GM19043 (cell line): ENCODE results near the gene CDK17.

ENCODE experiments used
- ATAC-seq: cut with Tn5 transposase; IDR thresholded peaks from one replicate; pipeline ENCODE4 v1.9.1; 2021; ENCODE audit warnings: low read depth; ENCODE audit not compliant: unreplicated experiment

Gene CDK17

DNA sequence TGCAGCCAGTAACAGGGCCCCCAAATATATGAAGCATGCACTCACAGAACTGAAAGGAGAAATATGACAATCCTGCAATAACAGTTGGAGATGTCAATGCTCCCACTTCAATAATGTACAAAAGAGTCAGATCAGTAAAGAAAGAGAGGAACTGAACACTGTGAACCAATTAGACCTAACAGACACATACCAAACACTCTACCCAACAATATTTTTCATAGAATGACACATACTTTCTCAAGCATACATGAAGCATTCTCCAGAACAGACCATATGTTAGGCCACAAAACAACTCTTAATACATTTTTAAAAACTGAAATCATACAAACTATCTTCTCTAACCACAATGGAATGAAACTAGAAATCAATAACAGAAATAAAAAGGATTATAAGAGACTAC, 125.9 kb downstream of the CDK17 start:
- no peak for ATAC-seq

DNA sequence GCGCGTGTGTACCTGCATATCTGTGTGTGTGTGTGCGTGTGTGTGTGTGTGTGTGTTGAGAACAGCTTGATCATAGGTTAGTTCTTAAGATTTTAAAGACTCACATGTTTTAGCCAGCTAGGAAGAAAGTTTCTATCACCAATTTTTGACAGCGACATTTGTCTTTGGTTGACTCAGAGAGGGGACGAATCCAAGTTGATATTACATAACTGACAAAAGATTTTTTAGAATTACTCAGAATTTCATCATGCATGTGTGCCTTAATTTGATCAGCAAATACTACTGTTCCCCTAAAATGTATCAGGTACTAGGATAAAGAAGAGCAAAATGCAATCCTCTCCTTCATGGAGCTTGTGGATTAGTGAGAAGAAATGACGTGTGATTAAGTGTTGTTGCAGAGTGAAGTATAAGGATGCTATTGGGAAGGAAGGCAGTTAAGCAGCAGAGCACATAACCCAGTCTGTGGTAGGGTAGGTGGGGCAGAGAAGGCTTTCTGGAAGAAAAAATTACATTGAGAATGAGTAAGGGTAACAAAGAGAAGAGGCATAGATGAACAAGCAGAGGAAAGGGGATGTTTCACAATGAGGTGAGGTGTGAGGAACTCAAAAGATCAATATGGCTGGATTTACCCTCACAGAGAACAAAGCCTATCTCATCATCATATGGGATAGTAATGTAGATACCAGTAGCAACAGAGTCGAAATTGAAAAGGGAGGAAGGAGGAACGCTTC, 128.6 kb downstream of the CDK17 start:
- ATAC-seq, result no peak

DNA sequence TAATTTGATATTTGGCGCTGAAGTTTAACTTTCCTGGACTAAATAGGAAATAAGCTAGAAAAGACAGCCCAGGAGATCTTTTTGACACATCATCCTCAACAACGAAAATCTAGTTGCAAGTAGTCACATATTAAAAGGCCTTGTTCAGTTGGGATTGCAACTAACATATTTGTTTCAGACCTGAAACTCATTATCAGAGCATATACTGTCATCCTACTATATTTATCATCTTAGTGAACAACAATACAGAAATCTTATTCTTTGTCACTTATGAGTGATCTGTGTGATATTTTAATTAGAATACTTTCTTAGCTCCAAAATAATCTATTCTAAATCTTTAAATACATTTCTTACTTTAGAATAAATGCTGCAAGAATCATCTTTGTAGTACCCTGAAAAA, 134.0 kb downstream of the CDK17 start:
- ATAC-seq, result no peak

DNA sequence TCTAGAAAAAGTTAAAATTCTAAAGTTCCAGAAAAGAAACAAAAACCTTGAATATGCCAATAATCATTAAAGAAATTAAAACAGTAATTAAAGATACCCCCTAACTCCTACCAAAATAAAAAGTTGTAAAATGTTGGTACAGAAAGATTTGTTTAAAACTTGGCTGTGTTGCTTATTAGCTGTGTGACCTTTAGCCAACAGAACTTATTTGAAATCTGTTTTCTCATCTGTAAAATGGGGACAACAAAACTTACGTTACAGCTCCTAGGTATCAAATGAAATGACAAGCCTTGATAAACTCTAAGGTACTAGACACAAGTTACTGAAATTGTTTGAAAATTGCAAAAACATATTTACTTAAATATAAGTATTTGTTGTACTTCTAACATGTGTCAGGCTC, 134.4 kb downstream of the CDK17 start:
- ATAC-seq, result no peak

DNA sequence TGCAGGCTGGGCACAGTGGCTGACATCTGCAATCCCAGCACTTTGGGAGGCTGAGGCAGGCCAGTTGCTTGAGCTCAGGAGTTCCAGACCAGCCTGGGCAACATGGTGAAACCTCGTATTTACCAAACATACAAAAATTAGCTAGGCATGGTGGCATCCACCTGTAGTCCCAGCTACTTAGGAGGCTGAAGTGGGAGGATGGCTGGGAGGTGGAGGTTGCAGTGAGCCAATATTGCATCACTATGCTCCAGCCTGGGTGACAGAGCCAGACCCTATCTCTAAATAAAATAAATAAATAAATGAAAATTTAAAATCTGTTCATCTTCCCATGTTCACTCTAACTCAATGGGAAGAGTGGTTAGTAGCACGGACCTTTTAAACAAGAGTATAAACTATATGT, 134.8 kb downstream of the CDK17 start:
- no peak for ATAC-seq

DNA sequence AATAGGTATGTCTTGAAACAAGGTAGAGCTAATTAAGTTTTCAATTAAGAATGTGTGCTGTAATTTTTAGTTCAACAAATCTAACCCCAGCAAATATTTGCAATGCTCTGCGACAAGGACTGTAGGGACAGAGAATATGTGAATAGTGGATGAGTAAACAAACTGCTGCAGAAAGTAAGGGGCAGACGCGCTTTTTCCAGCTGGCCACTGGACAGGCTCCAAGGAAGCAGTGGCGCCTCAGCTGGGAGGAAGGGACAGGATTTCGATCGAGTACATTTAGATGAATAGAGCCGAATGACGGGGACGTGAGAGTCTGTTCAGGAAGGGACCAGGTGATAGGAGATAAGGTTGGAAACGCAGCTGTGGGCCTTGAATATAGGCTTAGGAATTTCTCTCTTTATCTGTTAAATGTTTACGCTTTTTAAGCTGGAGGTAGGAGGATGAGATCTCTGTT, 136.8 kb downstream of the CDK17 start:
- no peak for ATAC-seq

DNA sequence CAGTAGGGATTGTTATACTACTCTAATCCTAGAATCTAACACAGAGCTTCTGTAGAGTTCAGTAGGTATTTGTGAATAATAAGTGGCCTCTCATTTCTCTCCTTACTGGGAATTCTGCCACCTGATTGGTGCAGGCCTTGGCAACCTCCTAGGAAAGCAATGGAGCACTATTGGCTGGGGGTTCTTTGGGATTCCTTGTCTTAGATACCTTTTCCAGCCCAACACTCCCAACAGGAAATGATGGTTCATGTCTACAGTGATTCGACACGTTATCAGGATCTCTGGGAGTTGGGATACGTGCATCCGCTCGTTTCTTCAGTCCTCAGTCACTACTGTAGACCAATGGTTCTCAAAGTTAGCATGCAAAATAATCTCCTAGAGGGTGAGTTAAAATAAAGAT, 138.7 kb downstream of the CDK17 start:
- ATAC-seq, result no peak

DNA sequence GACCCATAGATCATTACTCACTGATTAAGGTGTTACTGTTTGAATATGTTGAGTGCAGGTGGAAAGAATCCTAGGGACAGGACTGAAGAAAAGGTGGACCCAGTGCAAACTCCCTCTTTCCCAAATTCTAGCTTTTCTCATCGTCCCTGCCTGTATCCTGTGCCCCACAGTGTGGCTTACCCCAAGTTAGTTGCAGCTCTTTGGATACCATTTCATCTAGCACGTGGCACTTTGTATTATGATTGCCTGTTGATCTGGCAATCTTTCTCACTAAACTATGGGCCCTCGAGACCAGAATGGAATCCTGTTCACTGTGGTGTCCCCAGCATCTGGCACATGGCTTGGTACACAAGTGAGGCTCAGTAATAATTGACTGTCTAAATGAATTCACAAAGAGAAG, 139.6 kb downstream of the CDK17 start:
- ATAC-seq, result no peak

DNA sequence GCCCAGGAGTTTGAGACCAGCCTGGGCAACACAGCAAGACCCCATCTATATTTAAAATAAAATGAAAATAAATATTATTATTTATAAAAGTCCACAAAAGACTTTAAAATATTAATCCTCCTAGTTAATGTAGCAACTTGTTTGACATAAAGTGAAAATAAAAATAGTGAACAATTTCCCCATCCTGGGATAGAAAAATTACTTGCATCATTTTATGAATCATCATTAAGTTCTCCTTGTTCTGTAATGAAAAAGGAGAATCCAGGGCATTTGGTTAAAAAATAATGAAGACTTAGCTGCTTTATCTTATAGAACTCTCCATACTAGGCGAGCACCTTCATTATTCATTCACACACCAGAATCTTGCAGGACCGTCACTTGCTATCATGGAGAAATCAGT, 140.0 kb downstream of the CDK17 start:
- ATAC-seq, result no peak

DNA sequence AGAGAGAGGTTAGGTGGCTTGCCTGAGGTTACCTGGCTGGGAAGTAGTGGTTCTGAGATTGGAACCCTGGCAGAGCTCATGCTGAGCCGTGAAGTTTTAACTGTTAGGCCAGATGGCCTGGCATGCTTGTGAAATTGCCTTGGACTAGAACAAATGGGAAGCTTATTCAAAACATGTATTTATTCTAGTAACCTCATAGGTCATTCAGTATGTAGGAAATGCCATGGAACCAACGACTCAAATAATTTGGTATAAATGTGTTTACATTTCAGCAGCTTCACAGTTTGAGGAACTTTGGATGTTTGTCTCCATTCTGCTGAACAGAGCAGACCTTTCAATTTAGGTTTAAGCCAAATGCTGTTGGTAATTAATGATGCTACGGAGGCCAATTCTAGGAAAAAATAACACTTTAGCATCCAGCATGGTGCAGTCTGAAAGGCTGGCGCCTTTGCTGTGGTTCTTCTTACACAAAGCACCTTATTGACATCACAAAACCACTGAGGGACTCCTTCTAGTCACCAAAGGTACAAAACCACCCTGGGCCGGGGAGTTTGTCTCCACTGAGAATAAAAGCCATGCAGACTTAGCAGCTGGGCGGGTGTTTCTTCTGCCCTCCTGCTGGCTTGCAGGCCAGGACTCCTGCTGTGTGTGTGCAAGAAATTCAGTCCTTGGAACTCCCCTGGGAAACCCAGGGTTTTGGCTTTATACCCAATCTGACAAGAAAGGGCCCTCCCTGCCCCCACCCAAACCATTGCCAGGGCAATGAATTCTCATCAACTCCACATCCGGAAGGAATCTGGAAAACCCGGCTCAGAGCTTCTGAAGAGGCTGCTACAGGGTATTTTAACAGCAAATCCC, 141.9 kb downstream of the CDK17 start:
- ATAC-seq, result no peak

DNA sequence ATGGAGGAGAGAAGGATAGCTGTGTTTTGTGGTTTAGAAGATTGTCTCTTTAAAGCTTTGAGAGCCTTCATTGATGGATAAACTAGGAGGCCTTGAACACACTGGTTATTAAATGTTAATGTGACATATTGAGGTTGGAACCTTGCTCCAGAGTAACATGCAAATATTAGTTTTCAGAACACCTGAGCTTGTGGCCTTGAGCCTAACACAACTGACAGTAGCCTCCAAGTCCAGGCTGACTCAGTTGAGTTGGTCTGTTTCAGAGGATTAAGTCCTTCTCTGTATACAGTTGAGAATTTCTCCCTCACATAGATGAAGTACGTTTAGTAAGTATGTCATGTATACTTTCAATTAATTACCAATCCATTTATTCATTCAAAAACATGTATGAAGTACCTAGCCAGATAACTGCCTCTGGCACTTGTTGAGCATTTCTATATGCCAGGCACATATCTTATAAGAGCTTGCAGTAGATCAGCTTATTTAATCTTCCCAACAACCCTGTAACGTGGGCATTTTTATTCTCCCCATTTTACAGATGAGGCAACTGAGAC, 142.6 kb downstream of the CDK17 start:
- no peak for ATAC-seq

DNA sequence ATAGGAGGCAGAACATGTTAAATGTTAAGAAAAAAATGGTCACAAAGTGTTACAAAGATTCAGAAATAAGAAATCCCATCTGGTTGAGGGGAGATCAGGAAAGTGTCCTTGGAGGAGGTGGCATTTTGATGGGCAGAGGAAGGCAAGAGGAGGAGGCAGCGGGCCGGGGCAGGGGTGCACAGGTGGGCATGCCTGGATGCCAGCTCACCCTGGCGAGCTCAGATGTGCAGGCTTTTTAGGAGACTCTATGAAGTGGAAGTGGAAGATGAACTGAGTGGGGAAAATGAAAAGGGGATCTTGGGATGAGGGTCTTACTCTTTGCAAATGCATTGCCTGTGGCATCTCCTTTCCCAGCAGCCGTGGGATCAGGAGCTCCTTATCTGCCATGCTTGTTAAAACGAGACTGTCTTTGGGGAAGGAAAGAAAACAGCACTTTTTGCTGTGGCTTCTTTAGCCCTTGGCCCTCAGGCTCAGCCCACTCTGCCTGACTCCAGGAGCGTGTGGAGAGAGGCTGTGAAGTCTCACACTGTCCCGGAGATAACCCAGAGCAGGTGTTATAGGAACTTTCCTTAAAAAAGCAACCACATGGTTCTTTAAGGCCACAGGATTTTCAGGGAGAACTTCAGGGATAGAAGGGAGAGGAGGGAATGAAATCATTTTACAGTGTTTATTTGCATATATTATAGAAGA, 143.4 kb downstream of the CDK17 start:
- ATAC-seq, result no peak

DNA sequence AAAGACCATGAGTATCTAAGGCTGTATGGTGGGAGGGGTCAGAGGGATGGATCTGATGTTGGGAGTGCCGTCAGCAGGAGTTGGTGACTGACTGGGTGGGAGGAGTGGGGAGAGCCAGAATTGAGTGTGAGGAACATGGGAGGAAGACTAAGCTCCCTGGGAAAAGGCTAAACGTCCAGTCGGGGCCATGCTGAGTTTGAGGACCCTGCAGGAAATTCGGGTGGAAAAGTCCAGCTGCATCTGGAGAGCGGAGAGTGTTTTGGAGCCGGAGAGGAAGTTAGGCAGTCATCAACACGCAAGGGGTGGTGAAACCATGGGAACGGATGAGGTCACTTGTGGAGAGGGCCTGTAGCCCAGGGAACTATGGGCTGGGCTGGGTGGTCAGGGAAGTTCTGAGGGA, 145.2 kb downstream of the CDK17 start:
- no peak for ATAC-seq

DNA sequence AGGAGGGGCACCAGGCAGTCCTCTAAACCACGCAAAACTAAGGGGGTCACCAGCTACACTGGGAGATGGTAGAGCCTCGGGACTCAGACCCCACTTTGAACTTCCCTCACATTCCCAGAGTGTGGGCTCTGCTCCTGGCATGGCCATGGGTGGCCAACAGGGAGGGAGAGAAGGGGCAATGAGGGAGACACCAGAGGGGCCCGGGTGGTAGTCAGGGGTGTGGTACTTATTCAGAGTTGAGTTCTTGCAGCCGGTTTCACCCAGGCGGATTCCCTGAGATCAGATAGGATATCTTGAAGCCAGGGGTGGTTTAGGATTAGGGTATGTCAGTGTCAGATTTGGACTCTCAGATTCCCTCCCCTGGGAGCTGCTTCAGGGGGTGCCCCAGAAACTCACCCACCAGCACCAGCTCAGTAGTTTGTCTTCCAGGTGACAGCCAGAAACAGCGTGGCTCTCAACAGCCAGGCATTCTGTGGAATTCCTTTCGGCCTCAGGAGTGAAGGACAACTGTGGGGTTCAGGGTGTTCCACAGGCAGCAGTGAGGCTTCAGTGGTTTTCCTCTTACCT, 150.0 kb downstream of the CDK17 start:
- no peak for ATAC-seq

DNA sequence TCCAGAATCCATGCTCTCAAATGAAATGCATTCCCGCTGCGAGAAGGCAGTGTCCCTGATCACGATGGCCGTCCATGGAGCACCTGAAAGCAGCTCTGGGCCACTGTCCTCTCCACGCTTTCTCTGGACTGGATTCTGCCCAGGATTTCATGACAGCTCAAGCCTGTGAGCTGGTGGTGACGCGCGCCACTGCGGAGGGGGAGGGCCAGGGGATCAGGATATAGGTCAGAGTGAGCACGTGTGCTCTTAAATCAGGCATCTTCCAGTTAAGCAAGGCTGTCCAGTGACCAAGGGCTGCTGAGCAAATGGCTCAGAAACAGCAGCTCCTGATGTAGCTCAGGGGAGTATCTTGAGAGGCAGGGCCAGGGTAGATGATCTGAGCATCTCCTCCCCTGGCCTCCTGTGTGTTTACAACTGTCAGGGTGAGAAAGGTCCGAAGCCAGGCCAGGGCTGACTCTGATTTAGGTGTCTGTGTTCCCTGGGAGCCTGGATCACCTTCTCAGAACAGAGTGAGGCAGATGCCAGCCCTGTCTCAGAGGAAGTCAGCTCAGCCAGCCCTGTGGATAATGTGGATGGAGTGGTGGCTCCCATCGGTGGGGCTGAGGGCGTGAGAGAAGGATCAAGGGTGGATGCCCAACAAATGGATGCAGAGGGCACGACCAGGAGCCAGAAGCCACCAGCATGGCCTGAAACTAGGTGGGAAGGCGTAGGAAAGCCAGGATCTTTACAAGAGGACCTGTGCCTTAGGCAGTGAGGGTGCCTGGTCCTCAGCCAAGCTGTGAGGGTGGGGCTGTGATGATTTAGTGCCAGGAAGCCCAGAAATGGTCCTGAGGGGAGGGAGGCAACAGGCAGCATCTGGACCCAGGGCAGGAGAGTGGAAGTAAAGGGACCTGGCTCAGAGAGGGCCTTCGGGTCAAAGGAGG, 150.8 kb downstream of the CDK17 start:
- ATAC-seq, result no peak

DNA sequence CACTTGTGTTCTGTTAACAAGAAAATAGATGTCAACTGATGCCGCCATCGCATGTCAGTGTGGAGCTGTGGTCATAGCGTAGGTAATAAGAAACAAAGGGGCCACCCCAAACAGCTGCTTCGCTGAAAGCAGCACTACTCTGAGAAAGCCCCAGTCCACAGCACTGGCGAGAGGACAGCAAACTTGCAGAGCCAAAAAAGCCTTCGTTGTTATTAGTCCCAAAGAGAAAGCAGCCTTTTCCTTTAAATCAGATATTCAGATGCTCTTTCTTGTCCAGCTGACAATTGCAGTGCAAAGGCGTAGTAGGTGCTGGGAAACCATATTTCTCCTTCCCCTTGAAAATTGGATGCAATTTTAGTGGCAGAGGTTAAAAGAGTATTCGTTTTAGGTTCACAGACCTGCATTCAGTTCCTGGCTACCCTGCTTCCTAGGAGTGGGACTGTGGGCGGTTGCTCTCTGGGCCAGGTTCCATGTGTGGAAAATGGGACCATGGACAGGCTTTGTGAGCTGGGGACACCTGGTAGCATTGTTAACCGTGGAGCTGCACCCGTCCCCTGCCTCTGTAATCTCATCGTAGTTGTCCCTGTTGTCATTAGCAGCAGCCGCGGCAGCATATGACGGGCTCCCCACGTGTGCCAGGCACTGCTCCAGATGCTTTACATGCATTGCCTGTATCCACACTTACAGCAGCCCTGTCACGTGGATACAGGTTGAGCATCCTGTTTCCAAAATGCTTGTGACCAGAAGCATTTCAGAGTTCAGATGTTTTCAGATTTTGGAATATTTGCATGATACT, 151.9 kb downstream of the CDK17 start:
- ATAC-seq, result no peak

DNA sequence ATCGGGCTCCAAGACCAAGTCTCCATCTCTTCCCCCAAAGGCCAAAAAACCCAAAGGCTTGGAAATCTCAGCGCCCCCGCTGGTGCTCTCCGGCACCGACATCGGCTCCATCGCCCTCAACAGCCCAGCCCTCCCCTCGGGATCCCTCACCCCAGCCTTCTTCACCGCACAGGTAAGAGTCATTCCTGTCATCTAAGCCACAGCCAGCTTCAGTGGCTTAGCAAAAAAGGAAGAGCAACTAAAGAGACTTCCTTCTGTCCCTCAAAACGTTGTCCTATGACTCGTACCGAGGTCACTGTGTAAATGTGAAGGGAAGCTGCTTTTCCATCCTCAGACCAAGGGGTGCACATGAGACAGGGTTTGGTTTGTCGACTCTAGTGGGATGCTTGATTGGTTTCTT, 152.7 kb downstream of the CDK17 start:
- no peak for ATAC-seq

DNA sequence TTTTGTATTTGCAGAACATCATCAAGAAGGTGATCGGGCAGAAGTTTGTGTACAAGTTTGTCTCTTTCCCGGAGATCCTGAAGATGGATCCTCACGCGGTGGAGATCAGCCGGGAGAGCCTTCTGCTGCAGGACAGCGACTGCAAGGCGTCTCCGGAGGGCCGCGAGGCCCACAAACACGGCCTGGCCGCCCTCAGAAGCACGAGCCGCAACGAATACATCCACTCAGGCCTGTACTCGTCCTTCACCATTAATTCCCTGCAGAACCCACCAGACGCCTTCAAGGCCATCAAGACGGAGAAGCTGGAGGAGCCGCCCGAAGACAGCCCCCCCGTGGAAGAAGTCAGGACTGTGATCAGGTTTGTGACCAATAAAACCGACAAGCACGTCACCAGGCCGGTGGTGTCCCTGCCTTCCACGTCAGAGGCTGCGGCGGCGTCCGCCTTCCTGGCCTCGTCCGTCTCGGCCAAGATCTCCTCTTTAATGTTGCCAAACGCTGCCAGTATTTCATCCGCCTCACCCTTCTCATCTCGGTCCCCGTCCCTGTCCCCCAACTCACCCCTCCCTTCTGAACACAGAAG, 153.2 kb downstream of the CDK17 start:
- ATAC-seq, result no peak

DNA sequence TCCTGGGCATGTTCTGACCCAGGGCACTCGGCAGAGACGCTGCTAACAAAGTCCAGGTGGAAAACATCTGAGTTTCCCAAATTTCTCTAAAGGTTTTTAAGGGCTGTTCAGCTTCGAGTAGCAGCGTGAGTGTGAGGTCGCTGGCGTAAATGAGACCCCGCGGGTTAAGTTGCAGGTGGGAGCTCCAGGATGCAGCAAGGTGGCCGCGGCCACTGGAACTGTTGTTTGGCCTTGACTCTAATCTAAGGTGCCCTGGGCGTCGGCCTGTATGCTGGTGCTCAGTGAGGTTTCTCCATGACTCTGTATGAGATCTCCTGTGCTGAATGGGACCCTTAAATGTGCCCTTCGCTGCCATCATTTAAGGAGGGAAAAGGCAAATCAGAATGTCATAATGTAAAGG, 155.4 kb downstream of the CDK17 start:
- ATAC-seq, result no peak
